K562 (cell line): ENCODE data around the gene SPATA2. TPM values are rescaled to one million over a fixed set of nuclear protein-coding genes. Genes with fewer than 3 reads are reported as not detected.

ENCODE experiments used
- ATAC-seq: fragments of 200-7000 bp; cut with Tn5 transposase; 3 replicates; pipeline ENCODE4 v1.9.1; 2020; ENCODE audit warnings: moderate library complexity
- BruUV-seq: library from RNA; stranded (reverse); fragments of 400-500 nt; replicated peaks from 2 replicates; lab custom pipeline; 2021; lab: Mats Ljungman, UMichigan
- CTCF ChIA-PET: fragments of 300-600 bp; formaldehyde crosslinking; extraction: SDS; loops from one replicate; lab custom pipeline; 2021; ENCODE audit warnings: low intra/inter-chr PET ratio; lab: Yijun Ruan, JAX
- POLR2A ChIA-PET: fragments of 300-600, 350-650 bp; sonication (Branson Sonifier 250); formaldehyde crosslinking; extraction: SDS; loops from one replicate; lab custom pipeline; 2021; ENCODE audit warnings: antibody characterized with exemption, inconsistent platforms; lab: Yijun Ruan, JAX
- DNase-seq, 4 experiments: peaks; one replicate each; pipeline versions ENCODE4 v3.0.0 to v3.0.0-alpha.2; 2011 to 2018; ENCODE audit warnings: low spot score in 3 of 4, mixed read lengths in 3 of 4; ENCODE audit errors: extremely low read depth in 1 of 4
- FAIRE-seq: peaks from 2 replicates; lab custom pipeline; 2011; peaks lifted over from hg19 to GRCh38; lab: Jason Lieb, UNC
- H2AFZ ChIP-seq: 2 replicates; pipeline ENCODE4 v1.6.0; 2011; ENCODE audit warnings: low read depth, low read length, control low read depth, inconsistent platforms
- H3K27ac ChIP-seq: fragments of 200-600 bp; 3 replicates; pipeline ENCODE4 v1.8.0; 2011; ENCODE audit warnings: low read depth, mild to moderate bottlenecking, control low read depth, inconsistent platforms, low read length, moderate library complexity, mixed read lengths; ENCODE audit errors: extremely low read depth
- H3K27me3 ChIP-seq, 2 experiments: fragments of 300-600 bp in 1 of 2; 2 replicates in 1 of 2; 3 replicates in 1 of 2; pipeline versions ENCODE4 v1.6.0 to v1.8.0; 2011; ENCODE audit warnings: inconsistent platforms in 2 of 2, low read length in 2 of 2, mild to moderate bottlenecking in 1 of 2, mixed read lengths in 1 of 2, moderate library complexity in 1 of 2; ENCODE audit not compliant: control insufficient read depth in 2 of 2, insufficient read depth in 2 of 2
- H3K36me3 ChIP-seq: fragments of 300-600 bp; 3 replicates; pipeline ENCODE4 v1.8.0; 2011; ENCODE audit warnings: mild to moderate bottlenecking, low read length, inconsistent platforms; ENCODE audit not compliant: control insufficient read depth, insufficient read depth
- H3K4me1 ChIP-seq, 2 experiments: fragments of 200-600 bp in 1 of 2; replicated peaks in 1 of 2; 2 replicates in 1 of 2; 3 replicates in 1 of 2; pipeline versions ENCODE4 v1.5.1 to v1.8.0; 2011; ENCODE audit warnings: inconsistent platforms in 2 of 2, low read length in 2 of 2, mild to moderate bottlenecking in 1 of 2, mixed read lengths in 1 of 2, moderate library complexity in 1 of 2; ENCODE audit not compliant: control insufficient read depth in 2 of 2, insufficient read depth in 2 of 2
- H3K4me2 ChIP-seq: 2 replicates; pipeline ENCODE4 v1.6.1; 2011; ENCODE audit warnings: low read length, control low read depth, inconsistent platforms, mixed read lengths; ENCODE audit not compliant: insufficient read depth
- H3K4me3 ChIP-seq: fragments of 200-600 bp; sonication (generic), shearing (Covaris generic); 2 replicates; pipeline ENCODE4 v1.5.1; 2016; ENCODE audit warnings: control low read depth, inconsistent platforms
- H3K79me2 ChIP-seq: fragments of 200-600 bp; 3 replicates; pipeline ENCODE4 v1.8.0; 2011; ENCODE audit warnings: low read length, inconsistent platforms; ENCODE audit not compliant: control insufficient read depth, insufficient read depth
- H3K9ac ChIP-seq, 2 experiments: 2 replicates each; pipeline versions ENCODE4 v1.6.0 to v1.6.1; 2011; ENCODE audit warnings: low read depth in 2 of 2, low read length in 2 of 2, control low read depth in 1 of 2, inconsistent platforms in 1 of 2, mild to moderate bottlenecking in 1 of 2, mixed read lengths in 1 of 2; ENCODE audit not compliant: insufficient read depth in 1 of 2
- H3K9me1 ChIP-seq: one replicate; pipeline ENCODE4 v1.6.0; 2011; ENCODE audit warnings: inconsistent platforms, mild to moderate bottlenecking, low read length, moderate library complexity; ENCODE audit not compliant: control insufficient read depth, insufficient read depth
- H3K9me3 ChIP-seq: replicated peaks from 2 replicates; pipeline ENCODE4 v1.5.1; 2011; ENCODE audit warnings: low read depth, low read length, inconsistent platforms; ENCODE audit not compliant: control insufficient read depth, insufficient read depth
- H4K20me1 ChIP-seq: replicated peaks from 2 replicates; pipeline ENCODE4 v1.6.1; 2011; ENCODE audit warnings: low read length, inconsistent platforms, mixed read lengths; ENCODE audit not compliant: control insufficient read depth, insufficient read depth
- PPARD ChIP-seq: fragments of 250-450 bp; sonication (Bioruptor Pico); IDR thresholded peaks from 2 replicates; pipeline ENCODE4 v1.8.0; 2022; ENCODE audit warnings: inconsistent platforms, mild to moderate bottlenecking, moderate library complexity
- RBM14 ChIP-seq: fragments of 200-400 bp; formaldehyde crosslinking; IDR thresholded peaks from 2 replicates; pipeline ENCODE4 v1.6.1; 2018; ENCODE audit warnings: low read depth, mild to moderate bottlenecking, low read length, moderate library complexity, borderline replicate concordance; ENCODE audit not compliant: insufficient read depth
- WGBS: fragments of 100-300 bp; shearing (Covaris generic); methylation state at CpG from one replicate; pipeline ENCODE4 v1.1.6; 2016; ENCODE audit warnings: low coverage, mixed read lengths; ENCODE audit not compliant: insufficient coverage; ENCODE audit errors: missing lambda C conversion rate; 5-methylcytosine and 5-hydroxymethylcytosine counted together
- in situ Hi-C: fragments of 300-500 bp; cut with MboI; formaldehyde crosslinking; loops from 4 replicates; pipeline ENCODE4 v1.15.0; 2018; ENCODE audit warnings: inconsistent platforms, mixed read lengths
- intact Hi-C: fragments of 100-400 bp; cut with micrococcal nuclease; formaldehyde crosslinking; loops from 2 replicates; pipeline ENCODE4 v1.14.2; 2022
- polyA plus RNA-seq, 8 experiments: library from polyadenylated mRNA; depleted of rRNA in 4 of 8; stranded (reverse) in 5 of 8; unstranded in 3 of 8; fragments of >200 nt; fragmentation: Nextera tagmentation in 2 of 8; fragmentation: Illumina TruSeq in 1 of 8; extraction: Ambion mirVana in 2 of 8; extraction: Trizol in 1 of 8; gene quantifications; 2 replicates each; pipeline versions ENCODE4 v1.2.1 to v1.2.3, GENCODE V29; 2011 to 2014; ENCODE audit warnings: inconsistent platforms in 1 of 8, missing spikeins in 1 of 8
- total RNA-seq, 7 experiments: library from RNA; depleted of rRNA in 6 of 7; stranded (reverse); fragments of >200 nt in 6 of 7; fragmentation: Illumina TruSeq in 2 of 7; extraction: Trizol in 2 of 7; gene quantifications; 2 replicates each; pipeline versions ENCODE4 v1.2.1 to v1.2.3, GENCODE V29; 2011 to 2021; ENCODE audit warnings: low replicate concordance in 1 of 7
- TF ChIP-seq, protein P1 (sequence below): fragments of 250-450 bp; sonication (Bioruptor Pico); IDR thresholded peaks from 2 replicates; pipeline ENCODE4 v1.5.1; 2021; ENCODE audit warnings: mild to moderate bottlenecking

Gene SPATA2
- total and polyA plus RNA-seq, 9 of the 15 experiments (the other 6 are each of a cell fraction or from before 2014, with no cell fraction given): 0.46 to 8.2 (median 2.7) TPM

DNA sequence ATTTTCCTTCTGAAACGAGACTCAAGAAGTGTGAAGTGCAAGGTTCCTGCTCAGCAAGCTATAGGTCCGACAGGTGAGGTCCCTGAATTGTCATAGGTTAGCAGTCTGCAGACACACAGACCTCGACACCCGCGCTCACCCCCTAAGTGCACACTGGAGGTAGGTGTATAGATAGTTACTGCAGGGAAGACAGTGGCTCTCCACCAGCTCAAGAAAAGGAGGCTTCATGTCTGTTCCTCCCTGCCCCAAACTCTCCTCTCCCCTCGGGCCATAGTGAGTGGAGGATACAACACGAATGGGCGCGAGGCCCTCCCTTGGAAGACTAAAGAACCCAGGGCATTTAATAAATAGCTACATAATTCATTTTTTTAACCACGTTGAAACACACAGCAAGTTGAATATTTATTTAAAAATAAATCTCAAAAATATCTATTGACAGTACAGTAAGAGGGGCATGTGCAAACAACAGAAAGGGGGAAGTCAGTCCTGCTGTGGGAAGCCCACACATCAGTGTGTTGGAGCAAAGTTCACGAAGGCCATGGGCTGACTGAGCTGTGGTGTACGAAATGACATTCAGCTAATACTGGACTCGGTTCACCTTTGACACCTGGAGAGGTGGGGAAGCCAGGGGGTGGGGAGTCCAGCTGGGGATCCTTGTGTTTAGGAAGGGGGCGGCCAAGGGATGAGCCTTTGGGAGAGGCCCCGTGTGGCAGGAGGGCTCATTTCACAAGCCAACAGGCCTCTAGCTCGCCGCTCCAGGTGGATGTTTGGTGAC lies 10.7 kb downstream of the SPATA2 start:
- H4K20me1 ChIP-seq: no peaks in the 10 kb centered on the region
- no peaks in the 10 kb centered on the region for H3K9me1 ChIP-seq
- BruUV-seq: no TSS peak
- intact Hi-C loops (no loop called here), in situ Hi-C loops (no loop called here)
- no peak overlapping the region for H3K4me3 ChIP-seq
- H3K79me2 ChIP-seq: peaks cover 4% of the 10 kb centered on the region; the same call in 2 of the 3 replicates
- FAIRE-seq (no peak), ATAC-seq (no peak), DNase-seq (peak in 2 of 4 experiments; percentile 12 to 19)
- ChIA-PET POLR2A (interaction anchor here (0.5 to 4.0 kb wide), 6 partner anchors 9 to 627 kb away, joined by 3 to 16 read pairs (median 6); partner anchors contain the start of gene ZNFX1), CTCF (no interaction called here)
- H3K9me3 ChIP-seq: no peaks in the 10 kb centered on the region
- no peaks in the 10 kb centered on the region for H3K27me3 ChIP-seq
- H3K9ac ChIP-seq: no peak overlapping the region
- 86% methylated on average over 16 of the region's 17 CpGs for WGBS
- no peak for TF ChIP-seq RBM14
- TF ChIP-seq, protein P1, sequence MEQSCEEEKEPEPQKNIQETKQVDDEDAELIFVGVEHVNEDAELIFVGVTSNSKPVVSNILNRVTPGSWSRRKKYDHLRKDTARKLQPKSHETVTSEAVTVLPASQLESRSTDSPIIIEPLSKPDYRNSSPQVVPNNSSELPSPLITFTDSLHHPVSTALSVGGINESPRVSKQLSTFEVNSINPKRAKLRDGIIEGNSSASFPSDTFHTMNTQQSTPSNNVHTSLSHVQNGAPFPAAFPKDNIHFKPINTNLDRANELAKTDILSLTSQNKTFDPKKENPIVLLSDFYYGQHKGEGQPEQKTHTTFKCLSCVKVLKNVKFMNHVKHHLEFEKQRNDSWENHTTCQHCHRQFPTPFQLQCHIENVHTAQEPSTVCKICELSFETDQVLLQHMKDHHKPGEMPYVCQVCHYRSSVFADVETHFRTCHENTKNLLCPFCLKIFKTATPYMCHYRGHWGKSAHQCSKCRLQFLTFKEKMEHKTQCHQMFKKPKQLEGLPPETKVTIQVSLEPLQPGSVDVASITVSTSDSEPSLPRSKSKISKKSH (CRISPR knock-in tag): no peak
- no peak for TF ChIP-seq PPARD (CRISPR knock-in tag)
- H3K36me3 ChIP-seq: peaks cover 54% of the 10 kb centered on the region
- H2AFZ ChIP-seq: no peak overlapping the region
- peaks cover 0 to 12% of the 10 kb centered on the region in 2 experiments; a peak in 1 of 5 replicates for H3K4me1 ChIP-seq
- H3K27ac ChIP-seq: no peak overlapping the region
- no peak overlapping the region for H3K4me2 ChIP-seq
